Lung microvascular endothelial cell (primary cell): ENCODE results near the gene DGKE. TPM values are rescaled to one million over a fixed set of nuclear protein-coding genes. Genes with fewer than 3 reads are reported as not detected.
A peak's percentile ranks its signal among the peaks of the same experiment; 100 is the strongest.

Source experiments
- DNase-seq, 2 donors: peaks; one replicate each; pipeline versions ENCODE4 v3.0.0 to v3.0.0-alpha.2; 2010; ENCODE audit warnings: low read depth in 2 of 2
- total RNA-seq: library from RNA; depleted of rRNA; stranded (reverse); fragments of >200 nt; gene quantifications from 2 replicates; pipeline ENCODE4 v1.2.1, GENCODE V29; 2014

DGKE gene
- total RNA-seq, 1 donor from 2014 or later, result 16.3 TPM

GRCh38 chr17:56845934-56846333 is 12.0 kb downstream of the DGKE start:
- DNase-seq, result no peak

- DNase-seq, result no peak
Observed at GRCh38 chr17:56847106-56847505, 13.2 kb downstream of the DGKE start.

- DNase-seq, result no peak
Observed at GRCh38 chr17:56849131-56849530, 15.2 kb downstream of the DGKE start.

- no peak for DNase-seq
Observed at GRCh38 chr17:56850591-56850990, 16.6 kb downstream of the DGKE start.

DNA sequence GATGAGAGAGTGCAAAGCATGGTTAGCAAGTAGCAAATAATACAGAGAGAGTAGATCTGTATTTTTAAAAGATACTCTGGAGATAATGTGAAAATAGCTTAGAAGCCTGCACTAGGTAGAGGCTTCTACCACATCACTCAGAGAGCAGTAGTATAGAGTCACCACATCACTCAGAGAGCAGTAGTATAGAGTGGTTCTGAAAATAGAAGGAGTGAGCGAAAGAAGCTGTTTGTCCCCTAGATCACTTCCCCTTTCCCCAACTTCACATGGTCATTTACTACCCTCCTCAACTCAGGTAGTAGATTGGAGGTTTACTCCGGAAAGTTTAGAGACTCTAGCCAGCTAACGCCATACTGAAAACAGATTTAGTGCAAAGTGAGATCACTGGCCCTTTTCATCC is 17.1 kb downstream of the DGKE start:
- no peak for DNase-seq

GRCh38 chr17:56861899-56862298 is 27.9 kb downstream of the DGKE start:
- DNase-seq, result no peak

DNA sequence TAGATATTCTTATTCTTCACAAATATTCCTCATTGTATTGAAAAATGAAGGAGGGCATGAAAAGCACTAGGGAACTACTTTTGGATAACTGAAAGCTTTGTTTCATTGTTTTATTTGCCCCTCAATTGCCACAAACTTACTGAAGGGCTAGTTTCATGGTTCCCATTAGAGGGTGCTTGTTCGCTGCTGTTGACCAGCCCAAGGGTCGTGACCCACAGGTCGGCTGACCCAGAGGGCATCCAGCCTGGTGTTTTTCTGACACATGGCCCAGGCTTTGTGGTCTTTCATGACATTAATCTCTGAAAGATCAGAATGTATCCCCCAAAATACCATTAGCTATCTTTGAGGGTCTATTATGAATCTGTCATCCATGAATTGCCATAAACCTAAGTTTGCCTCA is 30.0 kb downstream of the DGKE start:
- no peak for DNase-seq

DNA sequence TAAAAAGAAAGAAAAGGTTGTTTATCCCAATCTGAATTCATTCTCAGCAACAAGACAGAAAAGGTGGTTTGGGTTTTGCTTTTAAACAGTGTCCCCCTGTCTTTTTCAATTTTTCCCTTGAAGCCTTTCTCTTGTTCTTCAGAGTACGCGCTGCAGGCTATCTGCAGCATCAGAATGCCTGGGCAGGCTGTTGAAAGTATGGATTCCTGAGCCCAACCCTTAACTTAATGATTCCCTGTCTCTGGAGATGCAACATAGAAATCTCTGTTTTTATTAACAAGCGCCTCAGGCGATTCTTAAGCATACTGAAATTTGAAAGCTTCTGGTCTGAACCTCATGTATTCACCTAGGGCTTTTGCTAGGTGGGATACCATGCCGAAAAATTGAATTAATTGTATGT is 32.1 kb downstream of the DGKE start:
- no peak for DNase-seq

- peak; percentile 21 to 32 for DNase-seq
Observed at GRCh38 chr17:56866496-56866895, 32.5 kb downstream of the DGKE start.

DNA sequence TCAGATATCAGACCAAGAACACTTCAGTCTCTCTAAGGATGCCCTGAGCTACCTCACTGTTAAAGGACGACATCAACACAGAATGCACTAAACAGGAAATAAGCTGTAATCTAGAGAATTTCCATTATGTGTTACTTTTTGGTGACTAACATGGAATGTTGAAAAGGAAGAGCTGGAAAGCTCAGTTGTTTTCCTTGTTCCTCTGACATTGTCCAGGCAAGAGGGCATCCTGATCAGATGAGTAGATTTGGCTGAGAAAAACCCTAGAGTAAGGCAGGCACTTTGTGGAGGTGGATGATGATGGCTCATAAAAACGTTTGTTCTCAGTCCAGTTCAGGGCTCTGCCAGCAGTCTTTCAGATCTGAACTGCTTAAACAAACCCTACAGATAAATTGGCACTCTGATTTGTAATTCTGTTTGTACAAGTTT is 34.0 kb downstream of the DGKE start:
- peak; percentile 85 to 88 for DNase-seq

- DNase-seq, result peak in 1 of 2 donors; percentile 26
Observed at GRCh38 chr17:56868716-56869115, 34.8 kb downstream of the DGKE start.

DNA sequence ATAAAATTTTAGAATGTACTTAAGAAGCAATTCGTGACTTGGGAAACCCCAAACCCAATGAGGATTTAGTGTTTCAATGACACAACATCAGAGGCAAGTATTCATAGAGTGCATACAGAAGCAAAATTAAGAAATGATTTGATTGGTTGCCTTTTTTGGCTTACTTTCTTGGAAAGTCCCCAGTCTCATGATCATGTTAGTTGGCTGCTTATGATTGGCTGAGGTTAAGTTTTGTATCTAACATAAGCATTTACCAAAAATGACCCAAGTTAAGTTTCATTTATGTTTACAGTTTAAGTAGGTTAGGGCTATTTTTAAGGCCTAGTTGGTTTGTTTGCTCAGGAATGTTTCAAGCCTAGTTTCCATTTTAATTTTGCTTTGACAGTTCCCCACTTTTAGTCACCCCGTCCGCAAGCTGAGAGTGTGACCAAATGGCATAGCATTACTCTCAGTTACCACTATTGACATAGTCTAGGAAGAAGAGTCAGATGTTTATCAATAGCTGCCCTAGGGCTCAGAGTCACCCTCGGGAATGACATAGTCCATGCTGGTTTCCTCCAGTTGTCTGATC is 36.2 kb downstream of the DGKE start:
- DNase-seq, result no peak

DNA sequence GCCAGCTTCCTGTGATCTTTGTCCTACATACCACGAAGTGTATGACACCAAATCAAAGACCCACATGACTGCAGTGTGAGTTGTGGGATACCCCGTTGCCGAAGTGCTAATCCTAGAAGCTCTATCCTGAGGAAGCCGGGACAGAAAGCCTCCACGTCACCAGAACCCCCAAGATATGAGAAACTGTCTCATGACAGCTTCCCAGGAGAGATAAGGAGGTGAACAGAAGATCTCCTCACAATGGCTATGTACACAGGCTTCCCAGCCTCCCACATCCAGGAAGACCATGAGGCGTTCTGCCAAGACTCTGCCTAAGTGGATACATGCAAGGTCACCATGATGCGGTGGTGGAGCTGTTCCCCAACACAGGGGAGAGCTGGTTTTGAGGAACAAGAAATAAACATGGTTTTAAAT is 42.8 kb downstream of the DGKE start:
- DNase-seq, result peak in 1 of 2 donors; percentile 24

- no peak for DNase-seq
Observed at GRCh38 chr17:56879280-56879679, 45.3 kb downstream of the DGKE start.

- DNase-seq, result no peak
Observed at GRCh38 chr17:56880133-56880532, 46.2 kb downstream of the DGKE start.

- no peak for DNase-seq
Observed at GRCh38 chr17:56880571-56880970, 46.6 kb downstream of the DGKE start.

DNA sequence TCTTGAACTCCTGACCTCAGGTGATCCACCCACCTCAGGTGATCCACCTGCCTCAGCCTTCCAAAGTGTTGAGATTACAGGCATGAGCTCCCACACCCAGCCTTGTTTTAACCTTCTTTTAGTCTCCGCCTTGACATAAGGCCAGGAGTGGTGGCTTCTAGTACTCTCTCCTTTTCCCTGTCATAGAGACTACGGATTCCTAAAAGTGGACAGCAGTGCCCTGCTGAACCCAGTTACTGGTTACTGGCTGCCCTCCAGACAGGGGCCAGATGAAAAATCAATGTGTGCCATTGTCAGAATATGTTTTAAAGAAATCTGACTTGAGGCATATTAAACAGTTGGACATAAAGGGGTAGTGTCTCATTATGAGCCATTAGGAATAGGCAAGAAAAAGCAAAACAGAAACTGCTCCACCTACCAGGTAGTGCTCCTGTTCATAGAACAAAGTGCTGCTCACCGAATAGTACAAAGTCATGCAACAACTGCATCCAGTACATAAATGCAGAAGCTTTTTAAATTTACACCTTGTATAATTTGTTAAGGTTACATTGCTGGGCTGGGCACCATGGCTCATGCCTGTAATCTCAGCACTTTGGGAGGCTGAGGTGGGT is 47.8 kb downstream of the DGKE start:
- no peak for DNase-seq

- peak in 1 of 2 donors; percentile 63 for DNase-seq
Observed at GRCh38 chr17:56883616-56884015, 49.7 kb downstream of the DGKE start.

DNA sequence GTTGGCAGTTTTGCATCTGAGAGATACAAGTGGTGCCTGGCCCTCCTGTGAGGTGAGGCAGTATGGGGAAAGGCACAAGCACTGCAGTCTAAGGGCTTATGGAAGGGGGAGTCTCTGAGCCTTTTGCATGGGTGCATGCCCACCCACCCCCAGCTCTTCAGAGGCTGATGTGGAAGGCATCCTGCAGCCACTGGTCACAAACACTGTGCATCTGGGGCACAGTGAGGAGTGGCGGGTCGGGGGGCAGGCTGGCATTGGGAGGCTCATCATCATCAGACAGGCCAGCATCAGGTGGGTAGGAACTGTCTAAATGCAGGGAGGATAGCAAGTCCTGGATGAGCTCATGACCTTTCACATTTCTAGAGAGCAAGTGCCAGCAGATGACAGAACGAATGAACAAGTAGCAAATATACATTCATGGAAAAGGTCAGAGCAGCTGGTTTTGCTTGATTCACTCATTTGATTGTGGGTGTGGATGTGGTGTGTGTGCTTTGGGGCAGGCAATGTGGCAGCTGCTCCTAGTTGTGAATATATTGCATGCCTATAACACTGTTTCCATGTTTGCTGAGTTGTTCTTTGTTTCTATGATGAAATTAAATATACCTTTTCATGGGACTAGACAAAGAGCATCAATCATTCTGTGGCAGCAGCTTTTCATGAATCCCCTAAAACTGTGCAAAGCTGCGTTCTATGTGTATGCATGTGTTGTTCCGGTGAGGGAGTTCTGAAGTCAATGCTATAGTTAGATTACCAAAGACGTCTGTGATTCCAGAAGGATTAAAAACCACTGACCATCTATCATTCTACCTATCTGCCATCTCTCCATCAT is 50.7 kb downstream of the DGKE start:
- no peak for DNase-seq

DNA sequence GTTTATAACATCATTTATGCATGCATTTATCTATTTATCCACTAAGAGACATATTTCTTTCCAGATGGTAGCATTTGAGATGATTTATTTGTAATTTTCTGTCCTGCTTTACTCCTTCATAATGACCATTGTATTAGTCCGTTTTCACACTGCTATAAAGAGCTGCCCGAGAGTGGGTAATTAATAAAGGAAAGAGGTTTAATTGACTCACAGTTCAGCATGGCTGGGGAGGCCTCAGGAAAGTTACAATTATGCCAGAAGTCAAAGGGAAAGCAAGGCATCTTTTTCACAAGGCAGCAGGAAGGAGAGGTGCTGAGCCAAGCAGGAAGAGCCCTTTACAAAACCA is 51.3 kb downstream of the DGKE start:
- DNase-seq, result no peak

DNA sequence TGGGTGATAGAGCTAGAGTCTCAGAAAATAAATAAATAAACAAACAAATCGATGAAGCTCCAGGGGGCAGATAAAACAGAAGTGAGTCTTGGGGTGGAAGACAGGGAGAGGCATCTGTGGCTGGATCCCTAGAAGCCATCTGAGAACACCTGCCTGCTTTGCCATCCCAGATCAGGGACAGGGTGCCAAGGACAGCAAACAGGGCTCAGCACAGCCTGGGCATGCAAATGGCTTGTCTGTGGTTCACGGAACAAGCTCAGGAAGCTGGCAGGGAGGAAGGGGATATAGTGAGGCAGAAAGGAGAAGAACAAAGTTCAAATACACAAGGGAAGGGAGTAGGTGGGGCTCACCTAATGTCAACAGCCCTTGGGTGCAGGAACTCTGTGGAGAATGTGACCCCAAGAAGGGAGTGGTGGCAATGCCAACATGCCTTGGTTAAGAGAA is 52.4 kb downstream of the DGKE start:
- no peak for DNase-seq

- no peak for DNase-seq
Observed at GRCh38 chr17:56887105-56887504, 53.2 kb downstream of the DGKE start.
